ENCODE data around the gene LRRC25. TPM values are rescaled to one million over a fixed set of nuclear protein-coding genes. Genes with fewer than 3 reads are reported as not detected.

LRRC25 gene
- total RNA-seq, 1 experiment from 2014 or later: not detected

- no peak overlapping the region for H2BK120ac ChIP-seq (ENCODE audit: low read depth, low read length, poor library complexity, severe bottlenecking)
- Mint-ChIP-seq H3K4me3 (no peak overlapping the region), H3K27me3 (ENCODE audit: low read depth) (peaks cover 1% of the 10 kb centered on the region; the same call in 1 of the 2 replicates), H3K27ac (peak overlapping the region in 1 of 3 experiments; percentile 88; a peak in 2 of 7 replicates), H3K9me3 (peaks cover 3% of the 10 kb centered on the region in 2 experiments; a peak in 3 of 5 replicates), H3K4me1 (peaks cover 2% of the 10 kb centered on the region in 2 experiments; a peak in 2 of 4 replicates), H3K36me3 (ENCODE audit: insufficient read depth in 1 of 3, low read depth in 3 of 3) (peaks cover 7 to 37% (median 29%) of the 10 kb centered on the region in 3 experiments)
- H4K5ac ChIP-seq (ENCODE audit: insufficient read length, low read depth, low read length): no peak overlapping the region
- H3K18ac ChIP-seq (ENCODE audit: insufficient read length, low read depth, low read length): no peak overlapping the region
- H3K23ac ChIP-seq (ENCODE audit: insufficient read length, low read depth, low read length): no peak overlapping the region
- H3T11ph ChIP-seq (ENCODE audit: low read length): no peak overlapping the region
- no peaks in the 10 kb centered on the region for H3K23me2 ChIP-seq (ENCODE audit: insufficient read length, low read depth, low read length, poor library complexity, severe bottlenecking)
- H2AK5ac ChIP-seq (ENCODE audit: insufficient read length, low read length): no peak overlapping the region
- no peak overlapping the region for H3K14ac ChIP-seq (ENCODE audit: insufficient read depth, low read length)
- H3K4me1 ChIP-seq (ENCODE audit: insufficient read depth, low read length): no peaks in the 10 kb centered on the region
- no peak overlapping the region for H3K4me2 ChIP-seq (ENCODE audit: insufficient read depth, insufficient read length, low read length)
- no peak overlapping the region for H2BK20ac ChIP-seq (ENCODE audit: low read depth, low read length, poor library complexity, severe bottlenecking)
- H3K9ac ChIP-seq (ENCODE audit: extremely low read depth, insufficient read length, low read length): no peak overlapping the region
- no peak overlapping the region for H2BK15ac ChIP-seq (ENCODE audit: low read depth, low read length)
- no peak overlapping the region for H2AFZ ChIP-seq (ENCODE audit: low read length)
- no peak overlapping the region for H3K27ac ChIP-seq (ENCODE audit: insufficient read length, low read depth, low read length)
- no peaks in the 10 kb centered on the region for H3K79me2 ChIP-seq (ENCODE audit: insufficient read depth, low read length)
- no peak overlapping the region for H2BK12ac ChIP-seq (ENCODE audit: insufficient read length, low read depth, low read length)
- no peak for DNase-seq
- no peaks in the 10 kb centered on the region for H3K79me1 ChIP-seq (ENCODE audit: insufficient read depth, low read depth, low read length, poor library complexity, severe bottlenecking)
- no peak overlapping the region for H3K4ac ChIP-seq (ENCODE audit: low read depth, low read length)
- H4K20me1 ChIP-seq (ENCODE audit: control insufficient read depth, insufficient read depth, insufficient read length): no peaks in the 10 kb centered on the region
- H4K91ac ChIP-seq (ENCODE audit: insufficient read length, low read depth, low read length): no peak overlapping the region
- H3K27me3 ChIP-seq (ENCODE audit: insufficient read depth, low read length): no peaks in the 10 kb centered on the region
- H3K56ac ChIP-seq (ENCODE audit: insufficient read length, low read depth, low read length): no peak overlapping the region
- no CpG with 5 or more reads among the region's 12 CpGs for whole genome bisulfite sequencing (ENCODE audit: extremely low coverage, insufficient read length, low lambda C conversion rate)
- no peak overlapping the region for H2BK5ac ChIP-seq (ENCODE audit: insufficient read length, low read length)
- no peaks in the 10 kb centered on the region for H3K9me3 ChIP-seq (ENCODE audit: control insufficient read depth, low read depth, low read length)
- H4K8ac ChIP-seq (replicated peaks; ENCODE audit: insufficient read length, low read depth, low read length): no peak overlapping the region
- no peak for TF ChIP-seq CTCF (conservative IDR thresholded peaks at IDR 0.05)
Observed at GRCh38 chr19:18446811-18447359, 49.5 kb upstream of the LRRC25 start.
